Smooth muscle cell (in vitro differentiated cells): ENCODE measurements around the gene CLIC4. TPM values are rescaled to one million over a fixed set of nuclear protein-coding genes. Genes with fewer than 3 reads are reported as not detected.
"Not testable (repeated sequence)": the region's sequence is repeated elsewhere in the genome, so short reads cannot be mapped to it uniquely, and the experiment has no call there.

ENCODE experiments used
- DNase-seq: peaks from one replicate; lab custom pipeline; 2025; ENCODE audit not compliant: unreplicated experiment; lab: John Stamatoyannopoulos, UW
- H2AFZ ChIP-seq: fragments of 200-600 bp; sonication (generic); 2 replicates; pipeline ENCODE4 v1.6.0; 2016; ENCODE audit warnings: antibody characterized with exemption, low read depth, mild to moderate bottlenecking
- H3F3A ChIP-seq: fragments of 200-600 bp; sonication (generic); 2 replicates; pipeline ENCODE4 v1.6.0; 2017; ENCODE audit warnings: antibody characterized with exemption, low read depth
- H3K27ac ChIP-seq: fragments of 200-600 bp; sonication (generic); 2 replicates; pipeline ENCODE4 v1.5.1; 2016; ENCODE audit warnings: low read depth, mild to moderate bottlenecking
- H3K27me3 ChIP-seq: fragments of 200-600 bp; sonication (generic); 2 replicates; pipeline ENCODE4 v1.6.1; 2016; ENCODE audit warnings: low read depth, mild to moderate bottlenecking
- H3K36me3 ChIP-seq: fragments of 200-600 bp; sonication (generic); 2 replicates; pipeline ENCODE4 v1.5.1; 2016; ENCODE audit warnings: low read depth
- H3K4me1 ChIP-seq: fragments of 200-600 bp; sonication (generic); 2 replicates; pipeline ENCODE4 v1.5.1; 2016; ENCODE audit warnings: low read depth
- H3K4me2 ChIP-seq: fragments of 200-600 bp; sonication (generic); 2 replicates; pipeline ENCODE4 v1.6.0; 2016; ENCODE audit warnings: mild to moderate bottlenecking
- H3K4me3 ChIP-seq: fragments of 200-600 bp; sonication (generic); 2 replicates; pipeline ENCODE4 v1.5.1; 2016; ENCODE audit warnings: mild to moderate bottlenecking
- H3K79me2 ChIP-seq: fragments of 200-600 bp; sonication (generic); 2 replicates; pipeline ENCODE4 v1.6.0; 2016; ENCODE audit warnings: low read depth, mild to moderate bottlenecking
- H3K9ac ChIP-seq: fragments of 200-600 bp; sonication (generic); 2 replicates; pipeline ENCODE4 v1.6.0; 2016; ENCODE audit warnings: low read depth
- H3K9me3 ChIP-seq: fragments of 200-600 bp; sonication (generic); replicated peaks from 2 replicates; pipeline ENCODE4 v1.5.1; 2016; ENCODE audit warnings: low read depth
- H4K20me1 ChIP-seq: fragments of 200-600 bp; sonication (generic); 2 replicates; pipeline ENCODE4 v1.6.0; 2016; ENCODE audit warnings: low read depth
- CTCF ChIP-seq: fragments of 200-600 bp; sonication (generic); IDR thresholded peaks from 2 replicates; pipeline ENCODE4 v1.5.1; 2017; ENCODE audit warnings: borderline replicate concordance, mild to moderate bottlenecking, antibody characterized with exemption; ENCODE audit not compliant: insufficient read depth, poor library complexity, severe bottlenecking
- WGBS: methylation state at CpG from one replicate; pipeline ENCODE4 v1.1.7; 2016; ENCODE audit warnings: low lambda C conversion rate; 5-methylcytosine and 5-hydroxymethylcytosine counted together
- polyA plus RNA-seq: library from polyadenylated mRNA; unstranded; fragments of >200 nt; fragmentation: Nextera tagmentation; extraction: Ambion mirVana; gene quantifications from 2 replicates; pipeline ENCODE4 v1.2.1, GENCODE V29; 2016
- total RNA-seq: library from RNA; depleted of rRNA; stranded (reverse); fragments of >200 nt; gene quantifications from 2 replicates; pipeline ENCODE4 v1.2.3, GENCODE V29; 2014

CLIC4 gene
- total and polyA plus RNA-seq, 2 experiments from 2014 or later = 151 to 389 TPM

DNA sequence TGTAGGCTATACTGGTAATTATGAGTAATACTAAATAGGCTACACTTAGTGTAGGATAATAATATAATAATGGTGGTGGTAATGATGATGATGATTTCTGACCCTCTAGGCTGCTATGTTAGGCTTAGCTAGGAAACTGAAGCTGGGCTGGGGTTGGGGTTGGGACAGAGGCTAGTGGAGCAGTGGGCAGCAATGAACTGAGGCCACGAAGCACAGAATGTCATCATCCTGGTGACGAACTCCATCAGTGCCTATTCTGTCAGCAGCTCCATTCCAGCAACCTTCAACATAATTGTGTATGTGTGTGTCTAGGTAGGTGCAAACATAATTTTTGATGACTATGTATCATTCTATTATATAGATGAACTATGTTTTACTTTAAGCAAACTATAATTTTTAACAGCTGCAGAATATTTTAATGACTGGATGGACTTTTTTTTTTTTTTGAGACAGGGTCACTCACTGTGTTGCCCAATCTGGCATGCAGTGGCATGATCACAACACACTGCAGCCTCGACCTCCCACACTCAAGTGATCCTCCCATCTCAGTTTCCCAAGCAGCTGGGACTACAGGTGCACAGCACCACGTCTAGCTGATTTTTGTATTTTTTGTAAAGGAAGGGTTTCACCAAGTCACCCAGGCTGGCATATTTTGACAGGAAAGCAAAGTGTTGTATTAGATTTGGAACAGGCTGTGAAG is 12.9 kb upstream of the CLIC4 start:
- WGBS = 58% methylated on average over 4 of the region's 4 CpGs
- Histone ChIP-seq H2AFZ (no peak overlapping the region), H3K4me1 (peaks cover 17% of the 10 kb centered on the region), H3K4me3 (no peak overlapping the region), H3K9ac (no peak overlapping the region), H3F3A (peaks cover 19% of the 10 kb centered on the region), H3K36me3 (no peaks in the 10 kb centered on the region), H3K27ac (no peak overlapping the region), H3K4me2 (no peak overlapping the region), H4K20me1 (no peaks in the 10 kb centered on the region), H3K27me3 (no peaks in the 10 kb centered on the region), H3K9me3 (no peaks in the 10 kb centered on the region), H3K79me2 (no peaks in the 10 kb centered on the region)
- TF ChIP-seq CTCF = no peak
- no peak for DNase-seq

GRCh38 chr1:24733342-24733741 is 11.9 kb upstream of the CLIC4 start:
- DNase-seq, H2AFZ ChIP-seq, H4K20me1 ChIP-seq, H3K4me2 ChIP-seq, H3K9me3 ChIP-seq, H3K9ac ChIP-seq, H3K27ac ChIP-seq, H3K4me3 ChIP-seq, H3K27me3 ChIP-seq, H3K36me3 ChIP-seq, H3K79me2 ChIP-seq: not testable (repeated sequence)
- peaks cover 17% of the 10 kb centered on the region for H3K4me1 ChIP-seq
- 80% methylated on average over 7 of the region's 7 CpGs for WGBS
- peaks cover 13% of the 10 kb centered on the region for H3F3A ChIP-seq

DNA sequence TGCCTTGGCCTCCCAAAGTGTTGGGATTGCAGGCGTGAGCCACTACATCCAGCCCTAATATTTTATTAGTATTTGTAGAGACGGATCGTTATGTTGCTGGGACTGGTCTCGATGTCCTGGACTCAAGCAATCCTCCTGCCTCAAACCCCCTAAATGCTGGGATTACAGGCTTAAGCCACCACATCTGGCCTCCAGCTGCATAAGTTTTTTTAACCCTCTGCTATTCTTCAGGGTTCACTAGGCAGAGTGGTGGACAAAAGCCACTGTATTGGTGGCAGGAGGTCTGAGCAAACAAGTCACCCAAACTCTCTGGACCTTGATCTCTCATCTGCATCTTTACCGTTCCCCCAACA is 10.1 kb upstream of the CLIC4 start:
- 22% methylated on average over 5 of the region's 5 CpGs for WGBS
- Histone ChIP-seq H3K27ac (peak overlapping the region; percentile 72), H3K9me3 (no peaks in the 10 kb centered on the region), H3K79me2 (no peaks in the 10 kb centered on the region), H3F3A (peaks cover 13% of the 10 kb centered on the region), H3K4me2 (peak overlapping the region; percentile 71), H3K27me3 (no peaks in the 10 kb centered on the region), H2AFZ (peak overlapping the region; percentile 33), H4K20me1 (no peaks in the 10 kb centered on the region), H3K4me3 (no peak overlapping the region), H3K9ac (no peak overlapping the region), H3K36me3 (no peaks in the 10 kb centered on the region), H3K4me1 (peaks cover 21% of the 10 kb centered on the region)
- no peak for TF ChIP-seq CTCF
- no peak for DNase-seq

GRCh38 chr1:24735509-24736375 is 9.5 kb upstream of the CLIC4 start:
- Histone ChIP-seq H2AFZ (peak overlapping the region; percentile 60), H3F3A (peaks cover 13% of the 10 kb centered on the region), H3K9ac (no peak overlapping the region), H4K20me1 (no peaks in the 10 kb centered on the region), H3K4me3 (no peak overlapping the region), H3K4me1 (peaks cover 21% of the 10 kb centered on the region), H3K36me3 (no peaks in the 10 kb centered on the region), H3K4me2 (peak overlapping the region; percentile 71), H3K27ac (peak overlapping the region; percentile 72), H3K79me2 (no peaks in the 10 kb centered on the region), H3K9me3 (no peaks in the 10 kb centered on the region), H3K27me3 (no peaks in the 10 kb centered on the region)
- TF ChIP-seq CTCF = no peak
- no peak for DNase-seq
- WGBS = 37% methylated on average over 16 of the region's 16 CpGs
